CD14-positive monocyte (primary cell): ENCODE data around the gene LILRA5. TPM values are rescaled to one million over a fixed set of nuclear protein-coding genes. Genes with fewer than 3 reads are reported as not detected.
"Not testable (repeated sequence)": the region's sequence is repeated elsewhere in the genome, so short reads cannot be mapped to it uniquely, and the experiment has no call there.

Source experiments
- DNase-seq, 3 donors: peaks; one replicate each; pipeline ENCODE4 v3.0.0-alpha.2; 2011 to 2022
- H2AFZ ChIP-seq: 2 replicates; pipeline ENCODE4 v1.6.0; 2012; ENCODE audit warnings: mild to moderate bottlenecking, low read depth, low read length, inconsistent platforms; ENCODE audit not compliant: insufficient read depth, poor library complexity, severe bottlenecking
- H3K27ac ChIP-seq, 2 donors: 1 replicate in 1 of 2; 2 replicates in 1 of 2; pipeline ENCODE4 v1.5.1; 2012 to 2013; ENCODE audit warnings: low read length in 2 of 2, control low read depth in 1 of 2, inconsistent platforms in 1 of 2, low read depth in 1 of 2, mild to moderate bottlenecking in 1 of 2
- H3K27me3 ChIP-seq, 2 donors: one replicate each; pipeline versions ENCODE4 v1.6.0 to v1.6.1; 2011 to 2013; ENCODE audit warnings: low read length in 2 of 2; ENCODE audit not compliant: control insufficient read depth in 2 of 2, insufficient read depth in 2 of 2
- H3K36me3 ChIP-seq, 2 donors: replicated peaks in 1 of 2; 1 replicate in 1 of 2; 2 replicates in 1 of 2; pipeline versions ENCODE4 v1.5.1 to v1.6.1; 2012 to 2013; ENCODE audit warnings: low read length in 2 of 2, control low read depth in 1 of 2, inconsistent platforms in 1 of 2, mild to moderate bottlenecking in 1 of 2; ENCODE audit not compliant: insufficient read depth in 2 of 2, control insufficient read depth in 1 of 2
- H3K4me1 ChIP-seq, 2 donors: 1 replicate in 1 of 2; 2 replicates in 1 of 2; pipeline versions ENCODE4 v1.5.1 to v1.6.1; 2012 to 2013; ENCODE audit warnings: low read length in 2 of 2, control low read depth in 1 of 2, inconsistent platforms in 1 of 2, mild to moderate bottlenecking in 1 of 2, moderate library complexity in 1 of 2; ENCODE audit not compliant: insufficient read depth in 2 of 2, control insufficient read depth in 1 of 2
- H3K4me2 ChIP-seq: replicated peaks from 2 replicates; pipeline ENCODE3; 2012; ENCODE audit warnings: low read length, moderate library complexity, mild to moderate bottlenecking; ENCODE audit not compliant: poor library complexity, severe bottlenecking; ENCODE audit errors: extremely low read depth
- H3K4me3 ChIP-seq, 3 experiments: fragments of 200-600 bp in 1 of 3; sonication (generic) in 1 of 3; replicated peaks in 1 of 3; 1 replicate in 2 of 3; 2 replicates in 1 of 3; pipeline ENCODE4 v1.5.1; 2011 to 2013; ENCODE audit warnings: low read length in 3 of 3, mild to moderate bottlenecking in 3 of 3, control low read depth in 2 of 3, low read depth in 2 of 3, inconsistent platforms in 1 of 3, moderate library complexity in 1 of 3
- H3K79me2 ChIP-seq: 2 replicates; pipeline ENCODE4 v1.6.0; 2012; ENCODE audit warnings: mild to moderate bottlenecking, control low read depth, inconsistent platforms, low read length, moderate library complexity; ENCODE audit not compliant: insufficient read depth
- H3K9ac ChIP-seq: 2 replicates; pipeline ENCODE4 v1.6.0; 2017; ENCODE audit warnings: low read length, mild to moderate bottlenecking; ENCODE audit not compliant: insufficient read depth, poor library complexity, severe bottlenecking
- H3K9me3 ChIP-seq, 2 donors: replicated peaks in 1 of 2; 1 replicate in 1 of 2; 2 replicates in 1 of 2; pipeline versions ENCODE4 v1.5.1 to v1.6.1; 2012 to 2013; ENCODE audit warnings: low read length in 2 of 2, control low read depth in 1 of 2; ENCODE audit not compliant: control insufficient read depth in 1 of 2, insufficient read depth in 1 of 2
- H4K20me1 ChIP-seq: 2 replicates; pipeline ENCODE4 v1.6.0; 2012; ENCODE audit warnings: mild to moderate bottlenecking, low read length, control low read depth, moderate library complexity; ENCODE audit not compliant: insufficient read depth
- H3K27ac Mint-ChIP-seq, 7 donors: one replicate each; pipeline ENCODE4 v1.8.0; 2020; ENCODE audit warnings: mild to moderate bottlenecking in 7 of 7, mixed read lengths in 7 of 7, moderate library complexity in 6 of 7, inconsistent platforms in 2 of 7
- H3K27me3 Mint-ChIP-seq, 3 donors: one replicate each; pipeline ENCODE4 v1.8.0; 2021 to 2022; ENCODE audit warnings: low read depth in 3 of 3, mild to moderate bottlenecking in 3 of 3, mixed read lengths in 3 of 3, moderate library complexity in 3 of 3, inconsistent platforms in 1 of 3
- H3K36me3 Mint-ChIP-seq, 2 donors: one replicate each; pipeline ENCODE4 v1.8.0; 2020; ENCODE audit warnings: mixed read lengths in 2 of 2, inconsistent platforms in 1 of 2, mild to moderate bottlenecking in 1 of 2
- H3K4me1 Mint-ChIP-seq: one replicate; pipeline ENCODE4 v1.8.0; 2020; ENCODE audit warnings: mild to moderate bottlenecking, mixed read lengths
- H3K4me3 Mint-ChIP-seq, 2 donors: one replicate each; pipeline ENCODE4 v1.8.0; 2020; ENCODE audit warnings: mild to moderate bottlenecking in 2 of 2, mixed read lengths in 2 of 2, moderate library complexity in 1 of 2
- H3K9me3 Mint-ChIP-seq, 7 donors: one replicate each; pipeline ENCODE4 v1.8.0; 2020 to 2022; ENCODE audit warnings: mixed read lengths in 7 of 7, mild to moderate bottlenecking in 6 of 7, moderate library complexity in 6 of 7, inconsistent platforms in 2 of 7
- CTCF ChIP-seq: fragments of 200-600 bp; IDR thresholded peaks from one replicate; pipeline ENCODE4 v1.8.0; 2022; ENCODE audit warnings: antibody characterized with exemption, mild to moderate bottlenecking
- WGBS: methylation state at CpG from one replicate; pipeline ENCODE4 v1.1.5; 2013; ENCODE audit warnings: missing lambda C conversion rate; ENCODE audit not compliant: insufficient coverage; 5-methylcytosine and 5-hydroxymethylcytosine counted together
- intact Hi-C, 2 donors: fragments of 100-400 bp; cut with micrococcal nuclease; formaldehyde crosslinking; loops; one replicate each; pipeline versions ENCODE4 v1.15.0 to v1.15.1; 2023
- polyA plus RNA-seq, 3 donors: library from polyadenylated mRNA; depleted of rRNA in 1 of 3; unstranded in 2 of 3; stranded (reverse) in 1 of 3; fragments of 300-500 nt in 2 of 3; fragments of >200 nt in 1 of 3; fragmentation: Illumina TruSeq in 2 of 3; gene quantifications; 1 replicate in 2 of 3; 2 replicates in 1 of 3; pipeline ENCODE4 v1.2.3, GENCODE V29; 2012 to 2021

The LILRA5 gene
- polyA plus RNA-seq, 3 donors: 348 to 580 (median 516) TPM

GRCh38 chr19:54281007-54281728 lies 31.8 kb downstream of the LILRA5 start, which contains the start of gene LILRB2:
TSS of gene LILRB2 (minus strand) at chr19:54281110. CDS start at chr19:54280496, 614 bp downstream.
- intact Hi-C loops: loop anchor here (2.0 to 10.0 kb wide), 3 partner anchors 14 to 54 kb away; partner anchors contain the start of gene LILRA4 (in 1 of the 2)
- H3K27me3 ChIP-seq: no peaks in the 10 kb centered on the region
- peaks cover 42% of the 10 kb centered on the region for H3K79me2 ChIP-seq
- H3K36me3 ChIP-seq: peaks cover 35 to 39% of the 10 kb centered on the region in 2 donors
- peaks cover 89% of the 10 kb centered on the region for H3K4me1 Mint-ChIP-seq
- peak within 1 kb of the TSS; percentile 86 for H3K4me2 ChIP-seq
- peaks cover 79 to 91% of the 10 kb centered on the region in 2 donors for H3K4me1 ChIP-seq
- H2AFZ ChIP-seq: peak within 1 kb of the TSS; percentile 37
- peak within 1 kb of the TSS; percentile 95 to 100 (median 99) for H3K27ac Mint-ChIP-seq
- 67% methylated on average over 6 of the region's 12 CpGs for WGBS
- H3K4me3 Mint-ChIP-seq: peak within 1 kb of the TSS; percentile 99
- H3K27ac ChIP-seq: peak within 1 kb of the TSS; percentile 79 to 94
- no peak for TF ChIP-seq CTCF
- no peaks in the 10 kb centered on the region for H3K9me3 ChIP-seq
- H4K20me1 ChIP-seq: peaks cover 39% of the 10 kb centered on the region
- DNase-seq: peak; percentile 51 to 79 (median 73)
- peak within 1 kb of the TSS; percentile 57 to 90 (median 72) for H3K4me3 ChIP-seq
- peaks cover 0 to 2% (median 1%) of the 10 kb centered on the region in 3 donors for H3K27me3 Mint-ChIP-seq
- peak within 1 kb of the TSS; percentile 78 for H3K9ac ChIP-seq
- H3K36me3 Mint-ChIP-seq: peaks cover 37 to 42% of the 10 kb centered on the region in 2 donors
- peaks cover 0 to 3% (median 0%) of the 10 kb centered on the region in 7 donors for H3K9me3 Mint-ChIP-seq

- H3K27me3 ChIP-seq: not testable (repeated sequence)
- H3K4me3 ChIP-seq: peak overlapping the region; percentile 57 to 90 (median 72)
These were observed 32.5 kb downstream of the LILRA5 start for GRCh38 chr19:54280441-54280840.

GRCh38 chr19:54280025-54280424 lies 32.9 kb downstream of the LILRA5 start:
- H3K27me3 ChIP-seq, H2AFZ ChIP-seq, H3K9me3 ChIP-seq, H3K9me3 Mint-ChIP-seq, DNase-seq, H3K27me3 Mint-ChIP-seq: not testable (repeated sequence)
- Histone ChIP-seq H3K9ac (peak overlapping the region; percentile 78), H3K36me3 (peaks cover 47 to 50% of the 10 kb centered on the region in 2 donors), H3K4me1 (peaks cover 77 to 91% of the 10 kb centered on the region in 2 donors), H3K4me3 (peak overlapping the region; percentile 57 to 90 (median 72)), H4K20me1 (peaks cover 49% of the 10 kb centered on the region), H3K27ac (peak overlapping the region; percentile 79 to 94), H3K79me2 (peaks cover 46% of the 10 kb centered on the region), H3K4me2 (peak overlapping the region; percentile 86)
- Mint-ChIP-seq H3K27ac (peak overlapping the region; percentile 95 to 100 (median 99)), H3K36me3 (peaks cover 48 to 54% of the 10 kb centered on the region in 2 donors), H3K4me3 (peak overlapping the region; percentile 99), H3K4me1 (peaks cover 91% of the 10 kb centered on the region)
- intact Hi-C loops: loop anchor here (2.0 to 10.0 kb wide), 3 partner anchors 13 to 55 kb away; partner anchors contain the start of gene LILRA4 (in 1 of the 2)
- 80% methylated on average over 1 of the region's 4 CpGs for WGBS

More at GRCh38 chr19:54280441-54280840, 32.5 kb downstream of the LILRA5 start:
- not testable (repeated sequence) for H3K9me3 Mint-ChIP-seq, H3K27me3 Mint-ChIP-seq, H3K9me3 ChIP-seq
- WGBS: 4% methylated on average over 10 of the region's 10 CpGs
- intact Hi-C loops: loop anchor here (2.0 to 10.0 kb wide), 3 partner anchors 14 to 54 kb away; partner anchors contain the start of gene LILRA4 (in 1 of the 2)
- peaks cover 89% of the 10 kb centered on the region for H3K4me1 Mint-ChIP-seq
- Histone ChIP-seq H3K36me3 (peaks cover 42 to 46% of the 10 kb centered on the region in 2 donors), H3K9ac (peak overlapping the region; percentile 78), H2AFZ (peak overlapping the region; percentile 37), H3K4me1 (peaks cover 79 to 91% of the 10 kb centered on the region in 2 donors), H3K4me2 (peak overlapping the region; percentile 86), H4K20me1 (peaks cover 46% of the 10 kb centered on the region), H3K79me2 (peaks cover 46% of the 10 kb centered on the region), H3K27ac (peak overlapping the region; percentile 79 to 94)
- peak; percentile 72 to 80 (median 79) for DNase-seq
- peaks cover 44 to 50% of the 10 kb centered on the region in 2 donors for H3K36me3 Mint-ChIP-seq
- H3K27ac Mint-ChIP-seq: peak overlapping the region; percentile 95 to 100 (median 99)
- H3K4me3 Mint-ChIP-seq: peak overlapping the region; percentile 99
